NCI-H2029 treated with DMSO at 0.1 percent for 48 hours (cell line): ENCODE results near the gene FAM184A.
"Not testable (repeated sequence)": the region's sequence is repeated elsewhere in the genome, so short reads cannot be mapped to it uniquely, and the experiment has no call there.

Experiments
- DNase-seq: peaks from one replicate; lab custom pipeline; 2025; lab: John Stamatoyannopoulos, UW

Gene FAM184A

GRCh38 chr6:119078376-119079282 is at the start of gene FAM184A:
Gene FAM184A (minus strand): TSS chr6:119078664. CDS start chr6:119078299, 365 bp downstream.
- DNase-seq, result peak; percentile 67

- no peak for DNase-seq
Measured at GRCh38 chr6:119127627-119128026, 49.2 kb upstream of the FAM184A start.

- no peak for DNase-seq
Measured at GRCh38 chr6:119126826-119127225, 48.4 kb upstream of the FAM184A start.

GRCh38 chr6:119126140-119126539 is 47.7 kb upstream of the FAM184A start:
- no peak for DNase-seq

- no peak for DNase-seq
Measured at GRCh38 chr6:119125576-119125975, 47.1 kb upstream of the FAM184A start.

- no peak for DNase-seq
Measured at GRCh38 chr6:119124079-119124824, 45.8 kb upstream of the FAM184A start.

- peak; percentile 15 for DNase-seq
Measured at GRCh38 chr6:119122336-119122735, 43.9 kb upstream of the FAM184A start.

- no peak for DNase-seq
Measured at GRCh38 chr6:119121367-119121766, 42.9 kb upstream of the FAM184A start.

- no peak for DNase-seq
Measured at GRCh38 chr6:119119989-119120388, 41.5 kb upstream of the FAM184A start.

- DNase-seq, result not testable (repeated sequence)
Measured at GRCh38 chr6:119119062-119119461, 40.6 kb upstream of the FAM184A start.

GRCh38 chr6:119116712-119117281 is 38.3 kb upstream of the FAM184A start:
- DNase-seq, result no peak

GRCh38 chr6:119113961-119114360 is 35.5 kb upstream of the FAM184A start:
- DNase-seq, result no peak

- DNase-seq, result no peak
Measured at GRCh38 chr6:119112812-119113530, 34.5 kb upstream of the FAM184A start.

GRCh38 chr6:119110601-119111548 is 32.4 kb upstream of the FAM184A start:
- DNase-seq, result peak; percentile 41

GRCh38 chr6:119109654-119110325 is 31.3 kb upstream of the FAM184A start:
- no peak for DNase-seq

GRCh38 chr6:119108076-119108475 is 29.6 kb upstream of the FAM184A start:
- DNase-seq, result no peak

GRCh38 chr6:119105282-119105681 is 26.8 kb upstream of the FAM184A start:
- DNase-seq, result no peak

- no peak for DNase-seq
Measured at GRCh38 chr6:119102901-119103300, 24.4 kb upstream of the FAM184A start.

GRCh38 chr6:119100115-119100514 is 21.7 kb upstream of the FAM184A start:
- no peak for DNase-seq

- DNase-seq, result not testable (repeated sequence)
Measured at GRCh38 chr6:119097815-119098361, 19.4 kb upstream of the FAM184A start.
